ENCODE data around the gene PCDHA12.
A peak's percentile ranks its signal among the peaks of the same experiment; 100 is the strongest.
"Not testable (repeated sequence)": the region's sequence is repeated elsewhere in the genome, so short reads cannot be mapped to it uniquely, and the experiment has no call there.

The PCDHA12 gene

GRCh38 chr5:140875085-140876065 is at the start of gene PCDHA12:
Gene PCDHA12 (plus strand): TSS chr5:140875308. CDS start chr5:140875473, 165 bp downstream.
- in situ Hi-C loops (cut with HindIII; ENCODE audit: low pct_ligation_motif_present, low pct_unique_long_range_greater_than_20kb, low sequenced_read_pairs), result no loop called here
- no peak for DNase-seq

GRCh38 chr5:140827704-140828361 is 47.3 kb upstream of the PCDHA12 start, which contains the start of gene PCDHA6:
Gene PCDHA6 (plus strand): TSS chr5:140827960. CDS start chr5:140828092, 132 bp downstream.
- in situ Hi-C loops (cut with HindIII; ENCODE audit: low pct_ligation_motif_present, low pct_unique_long_range_greater_than_20kb, low sequenced_read_pairs), result no loop called here
- no peak for DNase-seq

GRCh38 chr5:140828362-140828737 is 46.8 kb upstream of the PCDHA12 start:
- no peak for DNase-seq
- in situ Hi-C loops (cut with HindIII; ENCODE audit: low pct_ligation_motif_present, low pct_unique_long_range_greater_than_20kb, low sequenced_read_pairs), result no loop called here

GRCh38 chr5:140829511-140830501 is 45.3 kb upstream of the PCDHA12 start:
- in situ Hi-C loops (cut with HindIII; ENCODE audit: low pct_ligation_motif_present, low pct_unique_long_range_greater_than_20kb, low sequenced_read_pairs); DNase-seq: not testable (repeated sequence)

- peak; percentile 8 for DNase-seq
These were observed 41.1 kb upstream of the PCDHA12 start, which contains the start of gene PCDHA7 for GRCh38 chr5:140833993-140834392. Gene PCDHA7 (plus strand): TSS chr5:140834269. CDS start chr5:140834384, 115 bp downstream.

GRCh38 chr5:140834439-140835008 is 40.6 kb upstream of the PCDHA12 start:
- DNase-seq; in situ Hi-C loops (cut with HindIII; ENCODE audit: low pct_ligation_motif_present, low pct_unique_long_range_greater_than_20kb, low sequenced_read_pairs): not testable (repeated sequence)

More at GRCh38 chr5:140833993-140834392, 41.1 kb upstream of the PCDHA12 start, which contains the start of gene PCDHA7:
- in situ Hi-C loops (cut with HindIII; ENCODE audit: low pct_ligation_motif_present, low pct_unique_long_range_greater_than_20kb, low sequenced_read_pairs), result no loop called here

- in situ Hi-C loops (cut with HindIII; ENCODE audit: low pct_ligation_motif_present, low pct_unique_long_range_greater_than_20kb, low sequenced_read_pairs), result no loop called here
- no peak for DNase-seq
These were observed 39.2 kb upstream of the PCDHA12 start for GRCh38 chr5:140835622-140836510.

GRCh38 chr5:140840978-140841962 is 33.8 kb upstream of the PCDHA12 start, which contains the start of gene PCDHA8:
Gene PCDHA8 (plus strand): TSS chr5:140841187. CDS start chr5:140841322, 135 bp downstream.
- DNase-seq, result no peak
- in situ Hi-C loops (cut with HindIII; ENCODE audit: low pct_ligation_motif_present, low pct_unique_long_range_greater_than_20kb, low sequenced_read_pairs), result no loop called here

GRCh38 chr5:140842798-140843733 is 32.0 kb upstream of the PCDHA12 start:
- in situ Hi-C loops (cut with HindIII; ENCODE audit: low pct_ligation_motif_present, low pct_unique_long_range_greater_than_20kb, low sequenced_read_pairs), result no loop called here
- no peak for DNase-seq

- DNase-seq; in situ Hi-C loops (cut with HindIII; ENCODE audit: low pct_ligation_motif_present, low pct_unique_long_range_greater_than_20kb, low sequenced_read_pairs): not testable (repeated sequence)
These were observed 26.7 kb upstream of the PCDHA12 start, which contains the start of gene PCDHA9 for GRCh38 chr5:140848139-140849102. Gene PCDHA9 (plus strand): TSS chr5:140848382. CDS start chr5:140848496, 114 bp downstream.

- in situ Hi-C loops (cut with HindIII; ENCODE audit: low pct_ligation_motif_present, low pct_unique_long_range_greater_than_20kb, low sequenced_read_pairs); DNase-seq: not testable (repeated sequence)
These were observed 25.1 kb upstream of the PCDHA12 start for GRCh38 chr5:140849831-140850634.

- DNase-seq, result no peak
- in situ Hi-C loops (cut with HindIII; ENCODE audit: low pct_ligation_motif_present, low pct_unique_long_range_greater_than_20kb, low sequenced_read_pairs), result no loop called here
These were observed 19.1 kb upstream of the PCDHA12 start, which contains the start of gene PCDHA10 for GRCh38 chr5:140855772-140856674. Gene PCDHA10 (plus strand): TSS chr5:140855897. CDS start chr5:140856049, 152 bp downstream.
